ENCODE measurements around the gene TIGD1. TPM values are rescaled to one million over a fixed set of nuclear protein-coding genes. Genes with fewer than 3 reads are reported as not detected.
A peak's percentile ranks its signal among the peaks of the same experiment; 100 is the strongest.

TIGD1 gene
- total and polyA plus RNA-seq, 2 of the 13 experiments (the other 11 are each of a cell fraction or from before 2014, with no cell fraction given), result 3.5 to 9.5 TPM

- H3K79me2 ChIP-seq (ENCODE audit: insufficient read depth, low read length), result no peaks in the 10 kb centered on the region
- no peak for DNase-seq (ENCODE audit: low spot score)
- 13% methylated on average over 10 of the region's 14 CpGs for WGBS (ENCODE audit: low lambda C conversion rate)
- H3K27ac ChIP-seq (ENCODE audit: extremely low read length, insufficient read depth, low read length), result no peak overlapping the region
- no peaks in the 10 kb centered on the region for H4K20me1 ChIP-seq (ENCODE audit: insufficient read depth, low read length)
- TF ChIP-seq TEAD3 (CRISPR knock-in tag; optimal IDR thresholded peaks at IDR 0.05; ENCODE audit: borderline replicate concordance), result no peak
- 0 out of 2 replicates have a peak, but pooled peaks have one; percentile 37 for TF ChIP-seq ZNF563 (CRISPR knock-in tag; IDR thresholded peaks at IDR 0.05)
- no peak overlapping the region for H3K9ac ChIP-seq (ENCODE audit: insufficient read depth, low read depth, low read length)
- peaks cover 7 to 34% of the 10 kb centered on the region in 2 experiments; a peak in 4 of 5 replicates for H3K27me3 ChIP-seq (ENCODE audit: control insufficient read depth in 1 of 2, insufficient read depth in 2 of 2, low read length in 2 of 2)
- ChIA-PET CTCF (ENCODE audit: low intra/inter-chr PET ratio, low total read pairs) (no interaction called here), POLR2A (no interaction called here)
- no peak overlapping the region; a peak in 1 of 6 replicates for H3K4me3 ChIP-seq (replicated peaks in 1 of 3; ENCODE audit: insufficient read depth in 1 of 3, low read depth in 2 of 3, low read length in 3 of 3)
- in situ Hi-C loops (cut with HindIII; ENCODE audit: extremely low pct_ligation_motif_present, low pct_unique_long_range_greater_than_20kb), result no loop called here
- H3K9me3 ChIP-seq (ENCODE audit: low read length), result peaks cover 7% of the 10 kb centered on the region
- ATAC-seq, result peak; percentile 17
- H3K4me1 ChIP-seq (ENCODE audit: insufficient read depth, low read length), result 0 out of 2 replicates have a peak, but pooled peaks cover 6% of the 10 kb centered on the region
- no TSS peak for BruUV-seq (replicated peaks)
- no peak for FAIRE-seq
- H3K4me2 ChIP-seq (ENCODE audit: low read depth, low read length), result peak overlapping the region; percentile 6; the same call in 1 of the 2 replicates
- H3K36me3 ChIP-seq (replicated peaks in 1 of 2; ENCODE audit: control insufficient read depth in 1 of 2, insufficient read depth in 2 of 2, low read length in 2 of 2), result no peaks in the 10 kb centered on the region
- no peak overlapping the region for H2AFZ ChIP-seq (ENCODE audit: low read length)
- intact Hi-C loops (cut with micrococcal nuclease; ENCODE audit: unreplicated experiment), result no loop called here
Observed at GRCh38 chr2:232534940-232535651, 15.3 kb downstream of the TIGD1 start.

DNA sequence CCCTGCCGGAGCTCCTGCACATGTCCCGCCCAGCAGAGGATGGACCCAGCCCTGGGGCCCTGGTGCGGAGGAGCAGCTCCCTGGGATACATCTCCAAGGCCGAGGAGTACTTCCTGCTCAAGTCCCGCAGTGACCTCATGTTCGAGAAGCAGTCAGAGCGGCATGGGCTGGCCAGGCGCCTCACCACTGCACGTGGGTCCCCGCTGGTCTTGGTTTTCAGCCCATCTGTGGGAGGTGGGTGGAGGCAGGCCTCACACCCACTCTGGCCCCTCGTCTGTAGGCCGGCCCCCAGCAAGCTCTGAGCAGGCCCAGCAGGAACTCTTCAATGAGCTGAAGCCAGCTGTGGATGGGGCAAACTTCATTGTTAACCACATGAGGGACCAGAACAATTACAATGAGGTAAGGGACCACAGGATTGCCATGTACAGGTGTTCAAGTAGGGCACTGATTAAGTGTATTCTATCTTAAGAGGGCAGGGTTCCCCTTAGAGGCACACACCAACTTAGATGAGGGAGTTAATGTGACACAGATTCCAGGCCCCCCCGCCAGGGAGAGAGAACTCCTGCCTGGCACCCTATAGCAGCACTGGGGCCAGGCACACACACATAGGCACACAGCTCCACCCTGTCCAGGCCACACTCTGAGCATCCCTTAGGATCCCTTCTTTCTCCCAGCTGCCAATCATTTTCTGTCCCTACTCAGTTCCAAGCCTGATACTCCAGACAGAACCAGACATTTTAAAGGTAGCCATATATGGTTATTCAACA, 16.2 kb downstream of the TIGD1 start:
- no peak overlapping the region for H3K27ac ChIP-seq (ENCODE audit: extremely low read length, insufficient read depth, low read length)
- no peaks in the 10 kb centered on the region for H4K20me1 ChIP-seq (ENCODE audit: insufficient read depth, low read length)
- ATAC-seq, result peak; percentile 2; the same call in 1 of the 3 replicates
- no peak overlapping the region for H3K4me3 ChIP-seq (replicated peaks in 1 of 3; ENCODE audit: insufficient read depth in 1 of 3, low read depth in 2 of 3, low read length in 3 of 3)
- ChIA-PET POLR2A (no interaction called here), CTCF (ENCODE audit: low intra/inter-chr PET ratio, low total read pairs) (no interaction called here)
- intact Hi-C loops (cut with micrococcal nuclease; ENCODE audit: unreplicated experiment), result no loop called here
- FAIRE-seq, result no peak
- DNase-seq (ENCODE audit: low spot score), result no peak
- H2AFZ ChIP-seq (ENCODE audit: low read length), result no peak overlapping the region
- H3K4me2 ChIP-seq (ENCODE audit: low read depth, low read length), result no peak overlapping the region
- peaks cover 7% of the 10 kb centered on the region for H3K9me3 ChIP-seq (ENCODE audit: low read length)
- H3K36me3 ChIP-seq (replicated peaks in 1 of 2; ENCODE audit: control insufficient read depth in 1 of 2, insufficient read depth in 2 of 2, low read length in 2 of 2), result no peaks in the 10 kb centered on the region
- H3K4me1 ChIP-seq (ENCODE audit: insufficient read depth, low read length), result 0 out of 2 replicates have a peak, but pooled peaks cover 6% of the 10 kb centered on the region
- 22% methylated on average over 11 of the region's 13 CpGs for WGBS (ENCODE audit: low lambda C conversion rate)
- peaks cover 11 to 44% of the 10 kb centered on the region in 2 experiments; a peak in 4 of 5 replicates for H3K27me3 ChIP-seq (ENCODE audit: control insufficient read depth in 1 of 2, insufficient read depth in 2 of 2, low read length in 2 of 2)
- H3K9ac ChIP-seq (ENCODE audit: insufficient read depth, low read depth, low read length), result no peak overlapping the region
- in situ Hi-C loops (cut with HindIII; ENCODE audit: extremely low pct_ligation_motif_present, low pct_unique_long_range_greater_than_20kb), result no loop called here
- no TSS peak for BruUV-seq (replicated peaks)
- no peaks in the 10 kb centered on the region for H3K79me2 ChIP-seq (ENCODE audit: insufficient read depth, low read length)
- TF ChIP-seq NCOA2 (CRISPR knock-in tag; IDR thresholded peaks at IDR 0.05) (no peak), AGO1 (IDR thresholded peaks at IDR 0.05; ENCODE audit: low read depth, low read length, poor library complexity, severe bottlenecking) (no peak), AKAP8 (CRISPR knock-in tag; IDR thresholded peaks at IDR 0.05) (no peak), RFX3 (CRISPR knock-in tag; IDR thresholded peaks at IDR 0.05) (no peak), ZNF687 (CRISPR knock-in tag; IDR thresholded peaks at IDR 0.05) (0 out of 2 replicates have a peak, but pooled peaks have one; percentile 11)
- TF ChIP-seq, protein P1, sequence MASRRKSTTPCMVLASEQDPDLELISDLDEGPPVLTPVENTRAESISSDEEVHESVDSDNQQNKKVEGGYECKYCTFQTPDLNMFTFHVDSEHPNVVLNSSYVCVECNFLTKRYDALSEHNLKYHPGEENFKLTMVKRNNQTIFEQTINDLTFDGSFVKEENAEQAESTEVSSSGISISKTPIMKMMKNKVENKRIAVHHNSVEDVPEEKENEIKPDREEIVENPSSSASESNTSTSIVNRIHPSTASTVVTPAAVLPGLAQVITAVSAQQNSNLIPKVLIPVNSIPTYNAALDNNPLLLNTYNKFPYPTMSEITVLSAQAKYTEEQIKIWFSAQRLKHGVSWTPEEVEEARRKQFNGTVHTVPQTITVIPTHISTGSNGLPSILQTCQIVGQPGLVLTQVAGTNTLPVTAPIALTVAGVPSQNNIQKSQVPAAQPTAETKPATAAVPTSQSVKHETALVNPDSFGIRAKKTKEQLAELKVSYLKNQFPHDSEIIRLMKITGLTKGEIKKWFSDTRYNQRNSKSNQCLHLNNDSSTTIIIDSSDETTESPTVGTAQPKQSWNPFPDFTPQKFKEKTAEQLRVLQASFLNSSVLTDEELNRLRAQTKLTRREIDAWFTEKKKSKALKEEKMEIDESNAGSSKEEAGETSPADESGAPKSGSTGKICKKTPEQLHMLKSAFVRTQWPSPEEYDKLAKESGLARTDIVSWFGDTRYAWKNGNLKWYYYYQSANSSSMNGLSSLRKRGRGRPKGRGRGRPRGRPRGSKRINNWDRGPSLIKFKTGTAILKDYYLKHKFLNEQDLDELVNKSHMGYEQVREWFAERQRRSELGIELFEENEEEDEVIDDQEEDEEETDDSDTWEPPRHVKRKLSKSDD (CRISPR knock-in tag; IDR thresholded peaks at IDR 0.05; ENCODE audit: low read depth), result no peak
